Fibroblast of villous mesenchyme (primary cell): ENCODE results near the gene RPL4. TPM values are rescaled to one million over a fixed set of nuclear protein-coding genes. Genes with fewer than 3 reads are reported as not detected.

Experiments
- DNase-seq: peaks from one replicate; pipeline ENCODE4 v3.0.0-alpha.2; 2010; ENCODE audit warnings: low read depth
- H3K4me3 ChIP-seq: 2 replicates; pipeline ENCODE4 v1.5.1; 2011; ENCODE audit warnings: low read depth, mild to moderate bottlenecking, low read length
- total RNA-seq: library from RNA; depleted of rRNA; stranded (reverse); fragments of >200 nt; gene quantifications from 2 replicates; pipeline ENCODE4 v1.2.3, GENCODE V29; 2012
- TF ChIP-seq, protein P1 (sequence below): IDR thresholded peaks from 2 replicates; pipeline ENCODE4 v1.5.1; 2012; ENCODE audit warnings: low read depth, mild to moderate bottlenecking, low read length; ENCODE audit not compliant: insufficient read depth

The RPL4 gene
- total RNA-seq = 1,273 and 2,415 TPM in 2 replicates

- DNase-seq = peak; percentile 93
- H3K4me3 ChIP-seq = peak within 1 kb of the TSS; percentile 100
Observed at GRCh38 chr15:66504563-66505429, at the start of gene RPL4, which contains the start of gene ZWILCH. TSS of gene RPL4 (minus strand) at chr15:66504855. CDS start at chr15:66504790, 65 bp downstream. TSS of gene ZWILCH (plus strand) at chr15:66505326. CDS start at chr15:66505339, 13 bp downstream.

GRCh38 chr15:66545255-66545654 lies 40.6 kb upstream of the RPL4 start:
- TF ChIP-seq, protein P1, sequence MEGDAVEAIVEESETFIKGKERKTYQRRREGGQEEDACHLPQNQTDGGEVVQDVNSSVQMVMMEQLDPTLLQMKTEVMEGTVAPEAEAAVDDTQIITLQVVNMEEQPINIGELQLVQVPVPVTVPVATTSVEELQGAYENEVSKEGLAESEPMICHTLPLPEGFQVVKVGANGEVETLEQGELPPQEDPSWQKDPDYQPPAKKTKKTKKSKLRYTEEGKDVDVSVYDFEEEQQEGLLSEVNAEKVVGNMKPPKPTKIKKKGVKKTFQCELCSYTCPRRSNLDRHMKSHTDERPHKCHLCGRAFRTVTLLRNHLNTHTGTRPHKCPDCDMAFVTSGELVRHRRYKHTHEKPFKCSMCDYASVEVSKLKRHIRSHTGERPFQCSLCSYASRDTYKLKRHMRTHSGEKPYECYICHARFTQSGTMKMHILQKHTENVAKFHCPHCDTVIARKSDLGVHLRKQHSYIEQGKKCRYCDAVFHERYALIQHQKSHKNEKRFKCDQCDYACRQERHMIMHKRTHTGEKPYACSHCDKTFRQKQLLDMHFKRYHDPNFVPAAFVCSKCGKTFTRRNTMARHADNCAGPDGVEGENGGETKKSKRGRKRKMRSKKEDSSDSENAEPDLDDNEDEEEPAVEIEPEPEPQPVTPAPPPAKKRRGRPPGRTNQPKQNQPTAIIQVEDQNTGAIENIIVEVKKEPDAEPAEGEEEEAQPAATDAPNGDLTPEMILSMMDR = no peak
- no peak for DNase-seq
- H3K4me3 ChIP-seq = no peak overlapping the region

More at GRCh38 chr15:66504563-66505429, at the start of gene RPL4, which contains the start of gene ZWILCH:
- TF ChIP-seq, protein P1 = no peak

- TF ChIP-seq, protein P1 = no peak
- no peak overlapping the region for H3K4me3 ChIP-seq
- DNase-seq = no peak
Observed at GRCh38 chr15:66542896-66543295, 38.2 kb upstream of the RPL4 start.

DNA sequence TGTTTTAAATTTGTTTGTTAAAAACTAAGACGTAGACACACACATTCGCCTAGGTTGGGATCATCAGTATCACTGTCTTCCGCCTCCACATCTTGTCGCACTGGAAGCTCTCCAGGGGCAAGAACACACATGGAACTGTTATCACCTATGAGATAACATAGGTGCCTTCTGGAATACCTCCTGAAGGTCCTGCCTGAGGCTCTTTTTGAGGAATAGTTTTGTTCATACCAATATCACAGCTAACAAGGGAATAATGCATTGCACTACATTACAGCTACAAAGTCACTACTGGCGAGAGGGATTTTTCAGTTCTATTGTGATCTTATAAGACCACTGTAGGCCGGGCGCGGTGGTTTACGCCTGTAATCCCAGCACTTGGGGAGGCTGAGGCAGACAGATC lies 30.4 kb upstream of the RPL4 start:
- no peak for DNase-seq
- TF ChIP-seq, protein P1 = no peak
- H3K4me3 ChIP-seq = no peak overlapping the region

- H3K4me3 ChIP-seq = no peak overlapping the region
- TF ChIP-seq, protein P1 = no peak
- no peak for DNase-seq
Observed at GRCh38 chr15:66524838-66525237, 20.2 kb upstream of the RPL4 start.

- H3K4me3 ChIP-seq = no peak overlapping the region
- TF ChIP-seq, protein P1 = no peak
- DNase-seq = no peak
Observed at GRCh38 chr15:66523926-66524325, 19.3 kb upstream of the RPL4 start.
